Measurements from ENCODE around the gene CD99L2.

GRCh38 chrX:150874448-150874847, 24.0 kb downstream of the CD99L2 start:
- TF ChIP-seq POLR2A (IDR thresholded peaks at IDR 0.05) (no peak), CTCF (IDR thresholded peaks at IDR 0.05 in 8 of 11, conservative IDR thresholded peaks at IDR 0.05 in 3 of 11) (no peak)

Data from spleen (tissue), 7 donors.